ENCODE measurements around the gene MYO10. TPM values are rescaled to one million over a fixed set of nuclear protein-coding genes. Genes with fewer than 3 reads are reported as not detected.

Gene MYO10
- total and polyA plus RNA-seq, 2 donors (not counting 3 experiments of a cell fraction or from before 2014, with no cell fraction given): 36.0 to 148 TPM

- intact Hi-C loops (cut with micrococcal nuclease) (no loop called here), dilution Hi-C loops (cut with MboI; ENCODE audit: extremely low pct_ligation_motif_present, low sequenced_read_pairs) (no loop called here)
- Histone ChIP-seq H3K27me3 (ENCODE audit: control insufficient read depth in 2 of 2, insufficient read depth in 2 of 2, low read length in 2 of 2) (no peaks in the 10 kb centered on the region), H3K4me3 (replicated peaks in 1 of 3; ENCODE audit: insufficient read depth in 1 of 3, low read depth in 1 of 3, low read length in 3 of 3) (no peak overlapping the region), H4K20me1 (replicated peaks; ENCODE audit: control insufficient read depth, extremely low read depth, insufficient read depth, low read length) (no peaks in the 10 kb centered on the region), H3K9me1 (replicated peaks; ENCODE audit: control insufficient read depth, extremely low read depth, insufficient read depth, low read length) (no peaks in the 10 kb centered on the region), H3K4me1 (ENCODE audit: control insufficient read depth, extremely low read depth, insufficient read depth, low read length) (peaks cover 4% of the 10 kb centered on the region), H3K4me2 (ENCODE audit: insufficient read depth, low read length) (no peak overlapping the region), H3K9ac (replicated peaks; ENCODE audit: extremely low read depth, insufficient read depth, low read length) (no peak overlapping the region), H2AFZ (ENCODE audit: low read depth, low read length) (no peak overlapping the region), H3K36me3 (ENCODE audit: control insufficient read depth in 2 of 2, extremely low read depth in 1 of 2, insufficient read depth in 2 of 2, low read length in 2 of 2) (no peaks in the 10 kb centered on the region), H3K9me3 (replicated peaks; ENCODE audit: control insufficient read depth, insufficient read depth, low read length) (no peaks in the 10 kb centered on the region), H3K27ac (ENCODE audit: insufficient read depth, low read depth, low read length) (no peak overlapping the region), H3K79me2 (ENCODE audit: control insufficient read depth, insufficient read depth, low read length) (no peaks in the 10 kb centered on the region)
- DNase-seq (ENCODE audit: low read depth, low spot score) (no peak), FAIRE-seq (no peak)
- CTCF ChIA-PET: interaction anchor here (2.2 kb wide), 1 partner anchor 246 kb away, joined by 9 read pairs; no protein-coding TSS in a partner anchor
- no peak for TF ChIP-seq JUN (IDR thresholded peaks at IDR 0.05; ENCODE audit: borderline replicate concordance, insufficient read depth, insufficient read length, low read depth)
- no peak for TF ChIP-seq GATA2 (IDR thresholded peaks at IDR 0.05; ENCODE audit: insufficient read depth, insufficient read length, low read depth, low read length)
- no peak for TF ChIP-seq FOS (IDR thresholded peaks at IDR 0.05; ENCODE audit: borderline replicate concordance, insufficient read depth, low read length)
- no peak for TF ChIP-seq MYC (IDR thresholded peaks at IDR 0.05; ENCODE audit: low read depth, low read length)
- TF ChIP-seq EZH2 (IDR thresholded peaks at IDR 0.05; ENCODE audit: borderline replicate concordance, low read depth, low read length, severe bottlenecking): no peak
- TF ChIP-seq POLR2AphosphoS5 (IDR thresholded peaks at IDR 0.05; ENCODE audit: insufficient read depth, low read depth, low read length): no peak
- TF ChIP-seq CTCF (IDR thresholded peaks at IDR 0.05; ENCODE audit: extremely low read depth in 1 of 2, insufficient read depth in 1 of 2, low read depth in 1 of 2, low read length in 2 of 2): no peak
- TF ChIP-seq POLR2A (IDR thresholded peaks at IDR 0.05; ENCODE audit: low read depth, low read length): no peak
- no peak for TF ChIP-seq MAX (IDR thresholded peaks at IDR 0.05; ENCODE audit: insufficient read depth, insufficient read length)
- no TSS peak for BruUV-seq (replicated peaks)
- POLR2A ChIA-PET: no interaction called here
Measured at GRCh38 chr5:16943846-16944678, 8.0 kb upstream of the MYO10 start.
